Tibial nerve (tissue), 3 donors: ENCODE measurements around the gene TMEM26.

Experiments used
- EP300 ChIP-seq, 2 donors: sonication (generic); formaldehyde crosslinking; IDR thresholded peaks; one replicate each; pipeline ENCODE4 v1.6.1; 2017; ENCODE audit warnings: antibody characterized with exemption in 2 of 2, mild to moderate bottlenecking in 1 of 2
- POLR2A ChIP-seq, 2 donors: fragments of 450-650 bp; IDR thresholded peaks; one replicate each; pipeline ENCODE4 v1.6.1; 2017; ENCODE audit warnings: antibody characterized with exemption in 2 of 2, mild to moderate bottlenecking in 2 of 2, moderate library complexity in 2 of 2

GRCh38 chr10:61417661-61418060, 35.5 kb downstream of the TMEM26 start:
- TF ChIP-seq EP300 (IDR thresholded peaks at IDR 0.05) (no peak), POLR2A (IDR thresholded peaks at IDR 0.05) (no peak)
